ENCODE measurements around the gene HMGCLL1. TPM values are rescaled to one million over a fixed set of nuclear protein-coding genes. Genes with fewer than 3 reads are reported as not detected.

Gene HMGCLL1
- 1 to 10 TPM in 2 of 4 donors, under 1 TPM in 2; 0.31 to 2.3 (median 1.3) TPM for total RNA-seq

DNA sequence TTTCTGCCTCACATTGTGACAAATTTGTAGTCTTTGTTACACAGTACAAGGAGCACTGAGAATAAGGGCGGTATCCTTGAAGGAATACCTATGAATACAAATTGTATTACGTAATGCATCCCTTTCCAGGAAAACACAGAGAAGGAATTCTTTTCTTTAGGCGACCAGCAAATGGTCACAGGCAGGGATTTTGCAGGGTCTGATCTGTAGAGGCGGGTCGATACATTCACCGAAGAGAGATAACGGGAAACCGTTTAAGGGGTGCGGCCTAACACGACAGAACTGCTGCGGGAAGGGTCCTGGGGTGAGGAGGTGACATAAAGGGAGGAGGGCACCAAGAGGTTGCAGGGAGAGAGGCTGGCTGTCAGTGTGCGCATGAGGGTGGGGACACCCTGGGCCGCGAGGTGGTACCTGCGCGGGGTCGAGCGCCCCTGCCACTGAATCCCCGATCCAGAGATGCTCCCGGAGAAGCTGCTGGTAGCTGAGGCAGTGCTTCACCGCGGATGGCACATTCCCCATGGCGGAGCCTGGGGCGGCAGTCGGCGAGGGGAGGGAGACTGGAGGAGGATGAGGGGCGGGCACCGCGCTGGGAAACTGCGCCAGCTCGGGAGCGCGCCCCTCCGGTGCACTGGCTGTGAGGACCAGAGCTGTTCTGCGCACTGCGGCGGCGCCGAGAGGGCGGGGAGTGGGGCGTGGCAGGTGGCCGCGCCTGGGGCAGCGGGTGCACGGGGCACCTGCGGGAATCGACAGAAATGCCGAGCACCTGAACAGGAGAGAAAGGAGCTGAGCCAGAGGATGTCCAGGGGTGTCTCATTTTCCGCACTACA lies at the start of gene HMGCLL1:
Gene HMGCLL1 (minus strand): TSS at position 656 of the 827 bp plus-strand sequence. CDS start 137 bp downstream, at position 519.
- WGBS, 2 donors (ENCODE audit: low coverage in 1 of 2), result 17 to 19% methylated on average over 22 to 23 of the region's 49 CpGs
- H3K4me3 ChIP-seq, result peak within 1 kb of the TSS; percentile 2 to 50
- H3K27ac ChIP-seq, result peak within 1 kb of the TSS in 2 of 4 donors; percentile 22 to 70
- H3K27me3 ChIP-seq, result peaks cover 10% of the 10 kb centered on the region
- H3K9me3 ChIP-seq, result peaks cover 0 to under 1% (median 0%) of the 10 kb centered on the region in 3 donors
- H3K36me3 ChIP-seq, result no peaks in the 10 kb centered on the region
- H3K4me1 ChIP-seq, result peaks cover 0 to 8% (median 0%) of the 10 kb centered on the region in 3 donors
- peak; percentile 60 for ATAC-seq
- TF ChIP-seq, protein P1, sequence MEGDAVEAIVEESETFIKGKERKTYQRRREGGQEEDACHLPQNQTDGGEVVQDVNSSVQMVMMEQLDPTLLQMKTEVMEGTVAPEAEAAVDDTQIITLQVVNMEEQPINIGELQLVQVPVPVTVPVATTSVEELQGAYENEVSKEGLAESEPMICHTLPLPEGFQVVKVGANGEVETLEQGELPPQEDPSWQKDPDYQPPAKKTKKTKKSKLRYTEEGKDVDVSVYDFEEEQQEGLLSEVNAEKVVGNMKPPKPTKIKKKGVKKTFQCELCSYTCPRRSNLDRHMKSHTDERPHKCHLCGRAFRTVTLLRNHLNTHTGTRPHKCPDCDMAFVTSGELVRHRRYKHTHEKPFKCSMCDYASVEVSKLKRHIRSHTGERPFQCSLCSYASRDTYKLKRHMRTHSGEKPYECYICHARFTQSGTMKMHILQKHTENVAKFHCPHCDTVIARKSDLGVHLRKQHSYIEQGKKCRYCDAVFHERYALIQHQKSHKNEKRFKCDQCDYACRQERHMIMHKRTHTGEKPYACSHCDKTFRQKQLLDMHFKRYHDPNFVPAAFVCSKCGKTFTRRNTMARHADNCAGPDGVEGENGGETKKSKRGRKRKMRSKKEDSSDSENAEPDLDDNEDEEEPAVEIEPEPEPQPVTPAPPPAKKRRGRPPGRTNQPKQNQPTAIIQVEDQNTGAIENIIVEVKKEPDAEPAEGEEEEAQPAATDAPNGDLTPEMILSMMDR (IDR thresholded peaks at IDR 0.05), result no peak
- TF ChIP-seq POLR2A (IDR thresholded peaks at IDR 0.05), result no peak
- no peak for TF ChIP-seq POLR2AphosphoS5 (IDR thresholded peaks at IDR 0.05)
- no peak for TF ChIP-seq EP300 (IDR thresholded peaks at IDR 0.05)

DNA sequence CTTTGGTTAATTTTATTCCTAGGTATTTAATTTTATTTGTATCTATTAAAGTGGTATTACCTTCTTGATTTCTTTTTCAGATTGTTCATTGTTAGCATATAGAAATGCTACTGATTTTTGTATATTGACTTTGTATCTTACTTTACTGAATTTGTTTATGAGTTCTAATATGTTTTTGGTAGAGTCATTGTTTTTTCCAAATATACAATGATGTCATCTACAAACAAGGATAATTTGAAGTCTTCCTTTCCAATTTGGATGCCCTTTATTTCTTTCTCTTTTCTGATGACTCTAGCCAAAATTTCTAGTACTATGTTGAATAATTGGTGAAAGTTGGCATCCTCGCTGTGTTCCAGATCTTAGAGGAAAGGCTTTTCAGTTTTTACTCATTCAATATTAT lies 43.0 kb upstream of the HMGCLL1 start:
- Histone ChIP-seq H3K27ac (no peak overlapping the region), H3K4me3 (no peak overlapping the region), H3K36me3 (no peaks in the 10 kb centered on the region), H3K27me3 (no peaks in the 10 kb centered on the region), H3K4me1 (no peaks in the 10 kb centered on the region), H3K9me3 (peaks cover 0 to 7% (median 0%) of the 10 kb centered on the region in 3 donors)
- WGBS, 2 donors (ENCODE audit: low coverage in 1 of 2), result 100% methylated on average over 1 of the region's 1 CpG
- no peak for ATAC-seq
- TF ChIP-seq POLR2A (IDR thresholded peaks at IDR 0.05), result no peak
- TF ChIP-seq, protein P1 (IDR thresholded peaks at IDR 0.05), result no peak
- TF ChIP-seq EP300 (IDR thresholded peaks at IDR 0.05), result no peak

DNA sequence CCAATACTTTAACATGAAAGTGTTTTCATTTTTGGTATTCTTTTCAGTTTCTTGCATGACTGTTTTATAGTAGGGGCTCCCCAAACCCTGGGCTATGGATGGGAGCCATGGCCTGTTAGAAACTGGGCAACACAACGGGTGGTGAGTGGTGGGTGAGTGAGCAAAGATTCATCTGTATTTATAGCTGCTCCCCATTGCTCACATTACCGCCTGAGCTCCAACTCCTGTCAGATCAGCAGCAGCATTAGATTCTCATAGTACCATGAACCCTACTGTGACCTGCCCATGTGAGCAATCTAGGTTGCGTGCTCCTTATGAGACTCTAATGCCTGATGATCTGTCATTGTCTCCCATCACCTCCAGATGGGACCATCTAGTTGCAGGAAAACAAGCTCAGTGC lies 42.3 kb upstream of the HMGCLL1 start:
- ATAC-seq, result no peak
- Histone ChIP-seq H3K36me3 (no peaks in the 10 kb centered on the region), H3K9me3 (peaks cover 0 to 7% (median 0%) of the 10 kb centered on the region in 3 donors), H3K4me1 (no peaks in the 10 kb centered on the region), H3K4me3 (no peak overlapping the region), H3K27ac (no peak overlapping the region), H3K27me3 (no peaks in the 10 kb centered on the region)
- TF ChIP-seq POLR2A (IDR thresholded peaks at IDR 0.05), result no peak
- TF ChIP-seq, protein P1 (IDR thresholded peaks at IDR 0.05), result no peak
- TF ChIP-seq POLR2AphosphoS5 (IDR thresholded peaks at IDR 0.05), result no peak
- TF ChIP-seq EP300 (IDR thresholded peaks at IDR 0.05), result no peak
- WGBS, 2 donors (ENCODE audit: low coverage in 1 of 2), result 93 to 100% methylated on average over 2 to 3 of the region's 3 CpGs

DNA sequence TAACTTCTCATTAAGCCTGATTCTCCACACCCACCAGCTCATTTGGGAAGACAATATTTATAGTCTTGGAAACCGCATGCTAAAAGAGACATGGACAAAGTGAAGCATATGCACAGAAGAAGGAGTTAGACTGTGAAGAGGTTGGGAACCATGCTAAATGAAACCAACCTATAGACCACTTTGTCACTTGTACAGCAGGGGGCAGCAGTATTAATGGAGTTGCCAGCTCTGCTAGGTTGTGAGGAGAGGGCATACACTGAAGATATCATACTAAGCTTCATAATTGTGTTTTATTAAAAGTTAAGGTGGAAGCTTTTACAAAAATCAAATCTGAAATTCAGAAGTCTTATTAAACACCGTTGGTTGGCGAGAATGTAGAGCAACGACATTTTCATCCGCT lies 38.3 kb upstream of the HMGCLL1 start:
- ATAC-seq, result no peak
- WGBS, 2 donors (ENCODE audit: low coverage in 1 of 2), result 91 to 98% methylated on average over 5 of the region's 5 CpGs
- Histone ChIP-seq H3K36me3 (no peaks in the 10 kb centered on the region), H3K27me3 (no peaks in the 10 kb centered on the region), H3K4me3 (no peak overlapping the region), H3K9me3 (peaks cover 0 to 18% (median 0%) of the 10 kb centered on the region in 3 donors), H3K27ac (no peak overlapping the region), H3K4me1 (no peaks in the 10 kb centered on the region)
- TF ChIP-seq POLR2AphosphoS5 (IDR thresholded peaks at IDR 0.05), result no peak

DNA sequence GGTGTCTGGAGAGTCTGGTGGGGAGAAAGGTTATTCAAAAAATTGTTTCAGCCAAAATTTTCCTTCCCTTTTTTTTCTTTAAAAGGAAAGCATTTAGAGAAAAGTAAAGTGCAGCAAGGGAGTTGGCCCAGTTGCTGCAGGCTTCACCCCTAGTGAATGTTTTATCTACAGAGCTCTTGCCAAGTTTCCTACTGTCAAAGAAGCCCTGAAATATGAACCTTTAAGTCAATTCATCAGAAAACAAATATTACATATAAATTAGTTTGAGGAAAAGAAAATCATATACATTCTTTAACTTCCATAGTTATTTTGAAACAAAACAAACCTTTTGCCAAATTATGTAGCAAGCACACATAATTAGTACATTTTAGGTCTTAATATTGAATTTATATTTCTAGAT lies 25.0 kb upstream of the HMGCLL1 start:
- Histone ChIP-seq H3K4me1 (no peaks in the 10 kb centered on the region), H3K27me3 (no peaks in the 10 kb centered on the region), H3K4me3 (no peak overlapping the region), H3K9me3 (no peaks in the 10 kb centered on the region), H3K27ac (no peak overlapping the region), H3K36me3 (no peaks in the 10 kb centered on the region)
- no peak for TF ChIP-seq POLR2AphosphoS5 (IDR thresholded peaks at IDR 0.05)
- TF ChIP-seq POLR2A (IDR thresholded peaks at IDR 0.05), result no peak
- ATAC-seq, result no peak

DNA sequence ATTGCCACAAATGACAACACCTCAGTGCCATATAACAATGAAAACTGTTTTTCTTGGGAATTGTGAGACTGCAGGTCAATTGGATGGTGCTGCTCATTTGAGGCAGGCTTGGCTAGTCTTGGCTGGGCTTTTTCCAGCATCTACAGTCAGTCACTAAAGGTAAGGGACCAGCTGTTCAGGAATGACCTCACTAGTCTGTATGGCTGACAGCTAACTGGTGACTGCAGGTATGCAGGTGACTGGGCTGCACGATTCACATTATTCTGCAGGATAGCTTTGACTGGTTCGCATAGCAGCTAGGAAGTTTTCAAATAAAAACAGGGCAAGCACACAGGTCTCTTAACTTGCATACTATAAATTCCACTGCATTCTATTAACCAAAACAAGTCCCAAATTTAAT lies 22.1 kb upstream of the HMGCLL1 start:
- WGBS, 2 donors (ENCODE audit: low coverage in 1 of 2), result 78 to 100% methylated on average over 1 to 2 of the region's 2 CpGs
- no peak for ATAC-seq
- Histone ChIP-seq H3K4me1 (no peaks in the 10 kb centered on the region), H3K4me3 (no peak overlapping the region), H3K36me3 (no peaks in the 10 kb centered on the region), H3K27me3 (no peaks in the 10 kb centered on the region), H3K9me3 (no peaks in the 10 kb centered on the region), H3K27ac (no peak overlapping the region)
- no peak for TF ChIP-seq POLR2AphosphoS5 (IDR thresholded peaks at IDR 0.05)
- TF ChIP-seq EP300 (IDR thresholded peaks at IDR 0.05), result no peak
- no peak for TF ChIP-seq POLR2A (IDR thresholded peaks at IDR 0.05)
- TF ChIP-seq, protein P1 (IDR thresholded peaks at IDR 0.05), result no peak

All from gastroesophageal sphincter (tissue), 4 donors.